GM12874 (cell line): ENCODE measurements around the gene STON2.

ENCODE experiments used
- TF ChIP-seq, protein P1 (sequence below): IDR thresholded peaks from 2 replicates; pipeline ENCODE4 v1.5.1; 2011; ENCODE audit warnings: low read depth, mild to moderate bottlenecking, control low read depth, low read length, moderate library complexity; ENCODE audit not compliant: insufficient read depth

Gene STON2

DNA sequence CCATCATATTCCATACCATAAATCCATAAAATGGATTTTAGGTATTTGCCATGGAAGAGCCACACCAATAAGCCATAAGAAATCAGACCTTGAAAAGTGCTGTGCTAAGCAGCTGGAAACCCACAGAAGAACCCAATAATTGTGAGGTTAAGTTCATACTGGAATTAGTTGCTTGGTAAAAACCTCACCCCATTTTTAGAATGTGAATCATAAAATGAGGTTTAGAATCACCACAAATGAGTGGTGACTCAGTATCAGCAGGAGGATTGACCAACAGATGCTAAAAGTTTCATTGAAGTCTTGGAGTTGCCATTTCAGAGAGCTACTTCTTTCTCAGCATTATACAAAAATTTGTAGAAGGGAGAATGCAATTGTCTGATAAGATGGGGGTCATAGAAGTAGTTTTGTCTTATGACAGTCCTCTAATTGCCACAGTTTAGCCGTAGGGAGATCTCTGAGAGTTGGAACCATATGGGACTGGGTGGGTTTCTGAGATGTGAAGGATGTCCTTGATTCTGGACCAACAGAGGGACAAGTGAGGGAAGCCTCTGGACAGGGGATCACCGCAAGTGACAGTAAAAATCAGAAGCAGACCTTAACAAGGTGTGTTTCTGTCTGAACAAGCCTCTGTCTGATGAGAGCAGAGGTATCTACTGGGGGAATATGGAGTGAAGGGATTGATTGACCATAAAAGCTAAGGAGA lies 1.4 kb upstream of the STON2 start:
- TF ChIP-seq, protein P1, sequence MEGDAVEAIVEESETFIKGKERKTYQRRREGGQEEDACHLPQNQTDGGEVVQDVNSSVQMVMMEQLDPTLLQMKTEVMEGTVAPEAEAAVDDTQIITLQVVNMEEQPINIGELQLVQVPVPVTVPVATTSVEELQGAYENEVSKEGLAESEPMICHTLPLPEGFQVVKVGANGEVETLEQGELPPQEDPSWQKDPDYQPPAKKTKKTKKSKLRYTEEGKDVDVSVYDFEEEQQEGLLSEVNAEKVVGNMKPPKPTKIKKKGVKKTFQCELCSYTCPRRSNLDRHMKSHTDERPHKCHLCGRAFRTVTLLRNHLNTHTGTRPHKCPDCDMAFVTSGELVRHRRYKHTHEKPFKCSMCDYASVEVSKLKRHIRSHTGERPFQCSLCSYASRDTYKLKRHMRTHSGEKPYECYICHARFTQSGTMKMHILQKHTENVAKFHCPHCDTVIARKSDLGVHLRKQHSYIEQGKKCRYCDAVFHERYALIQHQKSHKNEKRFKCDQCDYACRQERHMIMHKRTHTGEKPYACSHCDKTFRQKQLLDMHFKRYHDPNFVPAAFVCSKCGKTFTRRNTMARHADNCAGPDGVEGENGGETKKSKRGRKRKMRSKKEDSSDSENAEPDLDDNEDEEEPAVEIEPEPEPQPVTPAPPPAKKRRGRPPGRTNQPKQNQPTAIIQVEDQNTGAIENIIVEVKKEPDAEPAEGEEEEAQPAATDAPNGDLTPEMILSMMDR, result no peak

DNA sequence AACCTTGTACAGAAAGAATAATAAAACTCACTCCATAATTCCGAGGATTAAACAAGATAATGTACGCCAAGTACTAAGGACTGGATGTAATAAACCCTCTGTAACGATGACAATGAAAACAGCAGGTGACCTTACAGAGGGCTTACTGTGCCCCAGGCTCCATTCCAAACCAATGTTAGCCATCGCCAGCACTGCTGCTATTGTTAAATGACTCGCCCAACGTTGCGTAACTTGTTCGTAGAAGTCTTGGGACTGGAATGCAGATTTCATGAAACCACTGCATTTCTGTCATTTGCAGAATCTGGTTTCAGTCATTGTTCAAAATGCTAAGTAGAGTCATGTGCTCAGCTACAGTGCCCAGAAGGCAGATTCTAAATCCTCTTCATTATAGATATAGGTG lies 728 bp upstream of the STON2 start:
- TF ChIP-seq, protein P1, result no peak

DNA sequence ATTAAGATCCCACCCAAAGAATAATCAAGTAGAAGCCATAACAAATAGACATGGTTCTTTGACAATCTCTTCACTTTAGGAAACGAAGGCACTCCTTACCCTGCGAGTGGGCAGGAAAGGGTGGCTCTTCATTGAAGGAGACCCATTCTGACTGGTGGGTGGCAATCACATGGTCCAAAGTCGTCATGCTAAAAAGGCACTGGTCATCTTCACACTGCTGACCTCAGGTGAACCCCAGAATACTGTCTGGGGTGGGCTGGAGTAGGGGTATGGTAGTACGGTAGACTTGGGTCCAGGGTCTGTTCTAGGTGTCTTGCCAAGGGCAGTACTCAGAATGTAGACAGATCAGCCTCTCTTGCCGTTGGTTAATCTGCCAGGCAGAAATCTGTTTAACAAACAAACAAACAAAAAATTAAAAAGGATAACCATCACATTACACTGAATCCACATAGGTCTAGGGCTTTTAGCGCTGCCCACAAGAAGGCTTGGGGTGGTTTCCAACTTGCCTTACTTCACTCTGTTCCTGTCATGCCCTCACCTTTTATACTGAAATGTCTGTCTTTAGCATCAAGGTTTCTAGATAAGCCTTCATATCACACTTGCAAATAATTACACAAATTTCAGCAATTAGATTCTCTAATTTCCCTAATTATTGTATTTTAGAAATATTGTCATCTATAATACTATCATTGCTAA lies 1.8 kb downstream of the STON2 start:
- TF ChIP-seq, protein P1, result no peak

DNA sequence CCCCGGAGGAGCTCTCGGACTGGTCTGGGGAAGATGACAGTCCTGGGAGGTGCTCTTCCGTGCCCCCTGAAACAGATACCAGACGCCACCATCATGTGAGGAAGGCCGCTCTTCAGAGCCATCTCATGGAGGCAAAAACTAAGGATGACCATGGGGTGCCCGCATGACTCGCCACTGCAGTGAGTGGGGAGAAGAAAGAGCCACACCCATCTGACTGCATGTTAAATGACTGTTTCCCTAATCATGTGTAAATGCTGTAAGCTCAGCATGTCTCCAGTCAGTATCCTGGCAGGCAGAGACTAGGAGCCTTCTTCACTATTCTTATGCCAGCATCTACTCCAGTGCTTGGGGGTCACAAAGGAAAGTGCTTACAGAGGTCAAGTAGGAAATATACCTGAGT lies 4.0 kb downstream of the STON2 start:
- TF ChIP-seq, protein P1, result no peak

DNA sequence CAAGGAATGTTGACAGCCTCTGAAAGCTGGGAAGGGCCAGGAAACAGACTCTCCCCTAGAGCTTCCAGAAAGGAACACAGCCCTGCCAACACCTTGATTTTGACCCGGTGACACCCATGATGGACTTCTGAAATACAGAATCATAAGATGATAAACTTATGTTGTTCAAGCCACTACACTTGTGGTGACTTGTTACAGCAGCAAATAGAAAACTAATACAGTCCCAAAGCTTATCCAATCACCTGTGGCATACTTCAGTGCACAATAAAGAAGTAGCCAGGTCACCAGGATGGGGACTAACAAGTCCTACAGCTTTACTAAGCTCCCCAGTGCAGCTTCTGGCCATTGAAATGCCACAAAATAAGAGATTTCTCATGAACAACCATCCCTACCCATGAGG lies 5.4 kb downstream of the STON2 start:
- TF ChIP-seq, protein P1, result no peak

DNA sequence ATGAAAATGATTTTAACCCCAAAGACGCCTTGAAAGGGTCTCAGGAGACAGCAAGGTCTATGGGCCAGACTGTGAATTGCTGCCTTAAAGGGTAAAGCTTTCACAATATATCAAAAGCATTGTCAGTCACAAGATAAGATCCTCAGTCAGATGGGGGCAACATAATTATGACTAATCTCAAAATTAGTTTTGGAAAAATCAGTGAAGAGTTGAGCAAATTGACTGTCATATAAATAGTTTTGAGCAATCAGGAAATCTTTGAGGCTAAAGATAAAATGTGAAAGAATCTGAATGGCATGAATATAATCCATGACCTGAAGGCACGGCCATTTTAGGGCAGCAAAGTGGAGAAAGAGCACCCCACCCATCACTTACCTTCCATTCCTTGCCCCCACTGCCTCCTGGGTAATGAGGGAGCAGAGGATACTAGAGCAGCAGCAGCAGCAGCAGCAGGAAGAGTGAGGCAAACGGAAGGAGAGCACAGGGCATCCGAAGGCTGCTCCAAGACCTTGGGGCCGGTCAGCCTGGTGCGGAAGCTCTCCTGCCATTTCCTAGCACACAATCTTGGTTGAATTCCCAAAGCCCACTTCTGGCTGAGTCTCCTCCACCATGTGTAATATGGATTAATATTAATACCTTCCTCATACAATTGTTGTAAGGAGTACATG lies 7.0 kb downstream of the STON2 start:
- TF ChIP-seq, protein P1, result no peak

DNA sequence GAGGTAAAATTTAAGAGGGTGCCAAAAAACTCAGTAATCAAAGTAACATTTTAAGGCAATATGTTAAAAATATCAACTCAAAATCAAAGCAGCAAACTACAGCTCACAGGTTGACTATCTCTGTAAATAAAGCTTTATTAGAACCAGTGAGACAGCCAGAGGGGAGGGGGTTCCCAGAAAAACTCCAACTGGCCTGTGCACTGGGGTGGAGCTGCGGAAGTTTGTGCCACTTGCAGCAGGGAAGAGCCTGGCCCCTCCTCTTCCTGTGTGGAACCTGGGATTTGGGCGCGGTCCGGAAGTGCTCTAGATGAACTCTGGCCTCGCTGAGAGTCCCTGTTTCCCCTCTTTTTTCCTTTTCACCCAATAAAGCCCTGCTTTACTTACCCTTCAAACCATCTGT lies 8.1 kb downstream of the STON2 start:
- TF ChIP-seq, protein P1, result no peak
